ENCODE data around the gene DAPK1. TPM values are rescaled to one million over a fixed set of nuclear protein-coding genes. Genes with fewer than 3 reads are reported as not detected.

The DAPK1 gene
- total RNA-seq, 1 experiment from 2014 or later, result 25.5 TPM

- no peak for DNase-seq (ENCODE audit: low spot score)
Observed at GRCh38 chr9:87612536-87612935, 114.9 kb downstream of the DAPK1 start.

GRCh38 chr9:87613265-87614111 lies 115.8 kb downstream of the DAPK1 start:
- no peak for DNase-seq (ENCODE audit: low spot score)

GRCh38 chr9:87614397-87614796 lies 116.7 kb downstream of the DAPK1 start:
- DNase-seq (ENCODE audit: low spot score), result no peak

- DNase-seq (ENCODE audit: low spot score), result no peak
Observed at GRCh38 chr9:87615136-87615535, 117.5 kb downstream of the DAPK1 start.

GRCh38 chr9:87615547-87616148 lies 118.0 kb downstream of the DAPK1 start:
- peak; percentile 36 for DNase-seq (ENCODE audit: low spot score)

- DNase-seq (ENCODE audit: low spot score), result no peak
Observed at GRCh38 chr9:87618226-87618625, 120.6 kb downstream of the DAPK1 start.

- DNase-seq (ENCODE audit: low spot score), result no peak
Observed at GRCh38 chr9:87618931-87619330, 121.3 kb downstream of the DAPK1 start.

GRCh38 chr9:87619346-87619745 lies 121.7 kb downstream of the DAPK1 start:
- DNase-seq (ENCODE audit: low spot score), result no peak

GRCh38 chr9:87620731-87621322 lies 123.2 kb downstream of the DAPK1 start:
- DNase-seq (ENCODE audit: low spot score), result no peak

- DNase-seq (ENCODE audit: low spot score), result no peak
Observed at GRCh38 chr9:87622098-87622497, 124.4 kb downstream of the DAPK1 start.

- no peak for DNase-seq (ENCODE audit: low spot score)
Observed at GRCh38 chr9:87622923-87623322, 125.3 kb downstream of the DAPK1 start.

- DNase-seq (ENCODE audit: low spot score), result no peak
Observed at GRCh38 chr9:87628346-87628745, 130.7 kb downstream of the DAPK1 start.

- DNase-seq (ENCODE audit: low spot score), result no peak
Observed at GRCh38 chr9:87629104-87629503, 131.4 kb downstream of the DAPK1 start.

- DNase-seq (ENCODE audit: low spot score), result no peak
Observed at GRCh38 chr9:87630266-87630665, 132.6 kb downstream of the DAPK1 start.

- no peak for DNase-seq (ENCODE audit: low spot score)
Observed at GRCh38 chr9:87630846-87631245, 133.2 kb downstream of the DAPK1 start.

GRCh38 chr9:87635656-87636501 lies 138.2 kb downstream of the DAPK1 start:
- DNase-seq (ENCODE audit: low spot score), result no peak

GRCh38 chr9:87638292-87638691 lies 140.6 kb downstream of the DAPK1 start:
- no peak for DNase-seq (ENCODE audit: low spot score)

- no peak for DNase-seq (ENCODE audit: low spot score)
Observed at GRCh38 chr9:87639949-87640348, 142.3 kb downstream of the DAPK1 start.

GRCh38 chr9:87640385-87640795 lies 142.7 kb downstream of the DAPK1 start:
- peak; percentile 34 for DNase-seq (ENCODE audit: low spot score)

GRCh38 chr9:87641067-87641466 lies 143.4 kb downstream of the DAPK1 start:
- DNase-seq (ENCODE audit: low spot score), result no peak

GRCh38 chr9:87642330-87643106 lies 144.9 kb downstream of the DAPK1 start:
- no peak for DNase-seq (ENCODE audit: low spot score)

All from A172 (cell line).